HG03439 (cell line): ENCODE results near the gene FUOM.

Experiments used
- ATAC-seq: cut with Tn5 transposase; IDR thresholded peaks from one replicate; pipeline ENCODE4 v1.9.1; 2021; ENCODE audit warnings: mild to moderate bottlenecking, moderate library complexity; ENCODE audit not compliant: unreplicated experiment

The FUOM gene

GRCh38 chr10:133316266-133316665 lies 41.6 kb downstream of the FUOM start:
- no peak for ATAC-seq

- no peak for ATAC-seq
Measured at GRCh38 chr10:133315847-133316246, 42.0 kb downstream of the FUOM start.

GRCh38 chr10:133314911-133315310 lies 42.9 kb downstream of the FUOM start:
- ATAC-seq: no peak

- ATAC-seq: no peak
Measured at GRCh38 chr10:133313192-133313591, 44.6 kb downstream of the FUOM start.

GRCh38 chr10:133312769-133313145 lies 45.1 kb downstream of the FUOM start:
- no peak for ATAC-seq

GRCh38 chr10:133312016-133312768 lies 45.6 kb downstream of the FUOM start:
- ATAC-seq: no peak

- ATAC-seq: no peak
Measured at GRCh38 chr10:133311570-133311969, 46.2 kb downstream of the FUOM start.

- no peak for ATAC-seq
Measured at GRCh38 chr10:133310789-133311188, 47.0 kb downstream of the FUOM start.

GRCh38 chr10:133310399-133310755 lies 47.4 kb downstream of the FUOM start:
- ATAC-seq: no peak

GRCh38 chr10:133309720-133310398 lies 48.0 kb downstream of the FUOM start:
- ATAC-seq: no peak

- ATAC-seq: peak; percentile 78
Measured at GRCh38 chr10:133309100-133309719, 48.6 kb downstream of the FUOM start.

GRCh38 chr10:133308421-133309099 lies 49.3 kb downstream of the FUOM start, which contains the start of the genes TUBGCP2 and ZNF511:
TUBGCP2 (minus strand) TSS chr10:133308872; CDS start chr10:133302941, 5,931 bp downstream.
ZNF511 (plus strand) TSS chr10:133308914; CDS start chr10:133308944, 30 bp downstream.
- ATAC-seq: peak; percentile 79

- peak; percentile 42 for ATAC-seq
Measured at GRCh38 chr10:133307776-133308420, 49.9 kb downstream of the FUOM start.

- ATAC-seq: no peak
Measured at GRCh38 chr10:133306941-133307379, 50.9 kb downstream of the FUOM start.

GRCh38 chr10:133306097-133306476 lies 51.7 kb downstream of the FUOM start:
- no peak for ATAC-seq
